ENCODE measurements around the gene SLC35F1. TPM values are rescaled to one million over a fixed set of nuclear protein-coding genes. Genes with fewer than 3 reads are reported as not detected.

SLC35F1 gene
- total RNA-seq, 6 donors from 2014 or later: 0.11 to 0.15 (median 0.13) TPM; not detected in 3

DNA sequence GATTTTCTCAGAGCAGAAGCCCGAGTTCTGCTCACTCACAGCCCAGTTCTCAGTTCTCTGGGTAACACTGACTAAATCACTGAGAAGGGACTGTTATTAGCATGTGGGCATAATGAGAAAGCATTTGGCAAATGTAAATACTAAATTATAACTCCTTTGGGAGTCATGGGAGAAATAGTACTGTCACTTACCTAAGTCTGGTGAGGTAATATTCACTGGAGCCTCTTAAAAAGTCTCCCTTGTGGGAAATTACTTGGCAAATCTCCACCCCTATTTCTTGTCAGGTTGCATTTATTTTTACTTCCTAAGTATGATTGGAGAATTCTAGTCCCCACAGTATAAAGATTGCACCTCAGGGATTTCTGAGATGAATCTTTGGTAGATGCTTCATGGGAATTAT, 254.3 kb downstream of the SLC35F1 start:
- Histone ChIP-seq H3K4me3 (no peak overlapping the region), H3K27ac (no peak overlapping the region), H3K27me3 (no peaks in the 10 kb centered on the region), H3K4me1 (no peaks in the 10 kb centered on the region), H3K36me3 (no peaks in the 10 kb centered on the region), H3K9me3 (no peaks in the 10 kb centered on the region)
- 94 to 95% methylated on average over 1 of the region's 1 CpG for WGBS, 2 donors
- DNase-seq (no peak), ATAC-seq (ENCODE audit: low FRiP score in 2 of 2) (no peak)
- TF ChIP-seq POLR2AphosphoS5 (IDR thresholded peaks at IDR 0.05) (no peak), EP300 (IDR thresholded peaks at IDR 0.05) (no peak), POLR2A (IDR thresholded peaks at IDR 0.05) (no peak)
- TF ChIP-seq, protein P1, sequence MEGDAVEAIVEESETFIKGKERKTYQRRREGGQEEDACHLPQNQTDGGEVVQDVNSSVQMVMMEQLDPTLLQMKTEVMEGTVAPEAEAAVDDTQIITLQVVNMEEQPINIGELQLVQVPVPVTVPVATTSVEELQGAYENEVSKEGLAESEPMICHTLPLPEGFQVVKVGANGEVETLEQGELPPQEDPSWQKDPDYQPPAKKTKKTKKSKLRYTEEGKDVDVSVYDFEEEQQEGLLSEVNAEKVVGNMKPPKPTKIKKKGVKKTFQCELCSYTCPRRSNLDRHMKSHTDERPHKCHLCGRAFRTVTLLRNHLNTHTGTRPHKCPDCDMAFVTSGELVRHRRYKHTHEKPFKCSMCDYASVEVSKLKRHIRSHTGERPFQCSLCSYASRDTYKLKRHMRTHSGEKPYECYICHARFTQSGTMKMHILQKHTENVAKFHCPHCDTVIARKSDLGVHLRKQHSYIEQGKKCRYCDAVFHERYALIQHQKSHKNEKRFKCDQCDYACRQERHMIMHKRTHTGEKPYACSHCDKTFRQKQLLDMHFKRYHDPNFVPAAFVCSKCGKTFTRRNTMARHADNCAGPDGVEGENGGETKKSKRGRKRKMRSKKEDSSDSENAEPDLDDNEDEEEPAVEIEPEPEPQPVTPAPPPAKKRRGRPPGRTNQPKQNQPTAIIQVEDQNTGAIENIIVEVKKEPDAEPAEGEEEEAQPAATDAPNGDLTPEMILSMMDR (IDR thresholded peaks at IDR 0.05): no peak

DNA sequence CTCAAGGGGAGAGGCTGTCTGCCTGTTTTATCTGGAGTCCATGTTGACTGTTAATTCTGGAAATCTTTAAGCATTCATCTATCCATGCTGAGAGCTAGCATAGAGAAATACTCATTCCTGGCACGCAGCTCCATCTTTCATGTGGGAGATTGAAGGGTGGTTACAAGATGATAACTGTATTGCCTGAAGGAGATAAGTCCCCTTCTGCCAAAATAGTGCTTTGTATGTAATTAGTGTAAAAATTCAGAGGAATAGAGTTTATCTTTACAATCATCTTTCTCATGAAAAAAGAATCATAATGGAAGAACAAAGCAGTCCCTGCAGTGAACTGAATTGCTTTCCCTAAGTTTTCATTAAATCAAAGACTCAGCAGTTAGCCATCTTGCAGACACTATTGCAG, 256.5 kb downstream of the SLC35F1 start:
- Histone ChIP-seq H3K4me1 (no peaks in the 10 kb centered on the region), H3K27me3 (no peaks in the 10 kb centered on the region), H3K4me3 (no peak overlapping the region), H3K27ac (no peak overlapping the region), H3K36me3 (no peaks in the 10 kb centered on the region), H3K9me3 (no peaks in the 10 kb centered on the region)
- DNase-seq (no peak), ATAC-seq (ENCODE audit: low FRiP score in 2 of 2) (no peak)
- WGBS, 2 donors: 75 to 81% methylated on average over 1 of the region's 1 CpG
- TF ChIP-seq POLR2A (IDR thresholded peaks at IDR 0.05): no peak
- no peak for TF ChIP-seq EP300 (IDR thresholded peaks at IDR 0.05)
- TF ChIP-seq, protein P1 (IDR thresholded peaks at IDR 0.05): no peak
- TF ChIP-seq POLR2AphosphoS5 (IDR thresholded peaks at IDR 0.05): no peak

DNA sequence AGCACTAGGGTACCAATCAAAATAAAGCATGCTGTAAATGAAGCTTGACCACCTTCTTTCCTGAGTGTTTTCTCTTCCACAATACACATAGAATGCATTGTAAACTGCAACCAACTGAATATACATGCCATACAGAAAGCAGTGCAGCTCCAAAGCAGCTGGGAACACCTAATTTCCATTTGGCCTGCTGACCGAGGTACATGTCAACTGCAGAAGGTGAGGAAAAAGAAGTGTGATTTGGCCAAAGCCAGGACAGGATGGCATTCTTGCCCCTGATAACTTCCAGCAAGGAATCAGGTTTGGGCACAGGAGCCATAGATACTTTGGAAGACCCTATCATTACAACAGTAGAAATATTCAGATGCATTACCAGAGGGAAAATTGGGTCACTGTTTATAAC, 258.4 kb downstream of the SLC35F1 start:
- Histone ChIP-seq H3K4me3 (no peak overlapping the region), H3K27ac (no peak overlapping the region), H3K4me1 (no peaks in the 10 kb centered on the region), H3K36me3 (no peaks in the 10 kb centered on the region), H3K27me3 (no peaks in the 10 kb centered on the region), H3K9me3 (no peaks in the 10 kb centered on the region)
- ATAC-seq (ENCODE audit: low FRiP score in 2 of 2) (no peak), DNase-seq (no peak)
- 91 to 95% methylated on average over 1 of the region's 1 CpG for WGBS, 2 donors
- TF ChIP-seq POLR2AphosphoS5 (IDR thresholded peaks at IDR 0.05) (no peak), EP300 (IDR thresholded peaks at IDR 0.05) (no peak), POLR2A (IDR thresholded peaks at IDR 0.05) (no peak)
- TF ChIP-seq, protein P1 (IDR thresholded peaks at IDR 0.05): no peak

DNA sequence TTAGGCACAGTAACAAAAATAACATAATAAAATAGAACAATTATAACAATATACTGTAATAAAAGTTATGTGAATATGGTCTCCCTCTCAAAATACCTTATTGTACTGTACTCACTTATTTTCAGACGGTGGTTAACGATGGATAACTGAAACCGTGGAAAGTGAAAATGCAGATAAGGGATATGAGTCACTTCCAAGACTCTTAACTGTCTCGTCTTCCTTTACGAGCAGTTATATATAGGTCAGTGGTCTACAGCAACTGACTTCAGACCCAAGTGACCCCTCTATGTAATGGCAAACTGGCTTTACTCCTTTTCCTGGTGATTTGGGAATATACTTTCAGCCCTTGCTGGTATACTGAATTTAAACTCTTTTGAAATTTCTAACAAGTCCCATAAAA, 261.4 kb downstream of the SLC35F1 start:
- no peak overlapping the region for H3K27ac ChIP-seq
- no peaks in the 10 kb centered on the region for H3K4me1 ChIP-seq
- H3K4me3 ChIP-seq: no peak overlapping the region
- TF ChIP-seq, protein P1 (IDR thresholded peaks at IDR 0.05): no peak
- TF ChIP-seq EP300 (IDR thresholded peaks at IDR 0.05): no peak
- TF ChIP-seq POLR2A (IDR thresholded peaks at IDR 0.05): no peak
- no peak for TF ChIP-seq POLR2AphosphoS5 (IDR thresholded peaks at IDR 0.05)
- no peaks in the 10 kb centered on the region for H3K27me3 ChIP-seq
- ATAC-seq (ENCODE audit: low FRiP score in 2 of 2): no peak
- WGBS, 2 donors: 76 to 80% methylated on average over 5 of the region's 5 CpGs
- no peak for DNase-seq
- H3K36me3 ChIP-seq: no peaks in the 10 kb centered on the region
- H3K9me3 ChIP-seq: peaks cover 0 to under 1% (median 0%) of the 10 kb centered on the region in 4 donors

DNA sequence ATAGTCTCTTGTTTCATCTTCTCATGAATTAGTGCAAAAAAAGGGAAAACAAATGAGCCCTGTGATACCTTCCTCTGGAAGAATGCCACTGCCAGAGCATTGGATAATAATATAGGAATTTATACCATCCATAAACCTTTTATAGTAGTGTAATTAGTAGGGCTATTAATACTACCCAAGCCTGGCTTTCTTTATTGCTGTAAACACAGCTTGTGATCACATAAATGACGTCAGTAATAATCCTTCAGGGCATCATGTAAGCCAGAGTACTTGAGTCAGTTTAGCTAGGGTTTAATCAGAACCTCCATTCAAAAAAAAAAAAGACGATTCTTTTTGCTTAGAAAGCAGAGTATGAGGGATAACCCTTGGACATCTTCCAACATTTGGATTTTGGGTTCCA, 264.8 kb downstream of the SLC35F1 start:
- H3K4me1 ChIP-seq: no peaks in the 10 kb centered on the region
- 69 to 70% methylated on average over 2 of the region's 2 CpGs for WGBS, 2 donors
- H3K36me3 ChIP-seq: no peaks in the 10 kb centered on the region
- no peak overlapping the region for H3K4me3 ChIP-seq
- DNase-seq: no peak
- H3K27ac ChIP-seq: no peak overlapping the region
- no peaks in the 10 kb centered on the region for H3K27me3 ChIP-seq
- ATAC-seq (ENCODE audit: low FRiP score in 2 of 2): no peak
- TF ChIP-seq POLR2A (IDR thresholded peaks at IDR 0.05) (no peak), EP300 (IDR thresholded peaks at IDR 0.05) (no peak), POLR2AphosphoS5 (IDR thresholded peaks at IDR 0.05) (no peak)
- TF ChIP-seq, protein P1 (IDR thresholded peaks at IDR 0.05): no peak
- peaks cover 0 to 12% (median 7%) of the 10 kb centered on the region in 4 donors for H3K9me3 ChIP-seq

All from upper lobe of left lung (tissue), 6 donors.